ENCODE data around the gene MIB2.

Gene MIB2

GRCh38 chr1:1627261-1627828 is 12.0 kb downstream of the MIB2 start:
- TF ChIP-seq CTCF (conservative IDR thresholded peaks at IDR 0.05) = no peak
- no peak overlapping the region for H3K27ac ChIP-seq

- TF ChIP-seq CTCF (conservative IDR thresholded peaks at IDR 0.05) = no peak
- no peak overlapping the region for H3K27ac ChIP-seq
Observed at GRCh38 chr1:1627829-1628753, 12.8 kb downstream of the MIB2 start.

GRCh38 chr1:1628754-1629429 is 13.6 kb downstream of the MIB2 start:
- TF ChIP-seq CTCF (conservative IDR thresholded peaks at IDR 0.05) = no peak
- H3K27ac ChIP-seq = no peak overlapping the region

- no peak overlapping the region for H3K27ac ChIP-seq
Observed at GRCh38 chr1:1629430-1630190, 14.3 kb downstream of the MIB2 start.

GRCh38 chr1:1630191-1630964 is 15.1 kb downstream of the MIB2 start:
- no peak overlapping the region for H3K27ac ChIP-seq
- no peak for TF ChIP-seq CTCF (conservative IDR thresholded peaks at IDR 0.05)

More at GRCh38 chr1:1629430-1630190, 14.3 kb downstream of the MIB2 start:
- TF ChIP-seq CTCF (conservative IDR thresholded peaks at IDR 0.05) = no peak

- H3K27ac ChIP-seq = no peak overlapping the region
- TF ChIP-seq CTCF (conservative IDR thresholded peaks at IDR 0.05) = no peak
Observed at GRCh38 chr1:1630965-1631781, 15.9 kb downstream of the MIB2 start.

All from VCaP (cell line).